HG02973 (cell line): Measurements from ENCODE around the gene DOC2B.

Experiments used
- ATAC-seq: cut with Tn5 transposase; IDR thresholded peaks from one replicate; pipeline ENCODE4 v1.9.1; 2021; ENCODE audit warnings: moderate library complexity; ENCODE audit not compliant: unreplicated experiment

The DOC2B gene

DNA sequence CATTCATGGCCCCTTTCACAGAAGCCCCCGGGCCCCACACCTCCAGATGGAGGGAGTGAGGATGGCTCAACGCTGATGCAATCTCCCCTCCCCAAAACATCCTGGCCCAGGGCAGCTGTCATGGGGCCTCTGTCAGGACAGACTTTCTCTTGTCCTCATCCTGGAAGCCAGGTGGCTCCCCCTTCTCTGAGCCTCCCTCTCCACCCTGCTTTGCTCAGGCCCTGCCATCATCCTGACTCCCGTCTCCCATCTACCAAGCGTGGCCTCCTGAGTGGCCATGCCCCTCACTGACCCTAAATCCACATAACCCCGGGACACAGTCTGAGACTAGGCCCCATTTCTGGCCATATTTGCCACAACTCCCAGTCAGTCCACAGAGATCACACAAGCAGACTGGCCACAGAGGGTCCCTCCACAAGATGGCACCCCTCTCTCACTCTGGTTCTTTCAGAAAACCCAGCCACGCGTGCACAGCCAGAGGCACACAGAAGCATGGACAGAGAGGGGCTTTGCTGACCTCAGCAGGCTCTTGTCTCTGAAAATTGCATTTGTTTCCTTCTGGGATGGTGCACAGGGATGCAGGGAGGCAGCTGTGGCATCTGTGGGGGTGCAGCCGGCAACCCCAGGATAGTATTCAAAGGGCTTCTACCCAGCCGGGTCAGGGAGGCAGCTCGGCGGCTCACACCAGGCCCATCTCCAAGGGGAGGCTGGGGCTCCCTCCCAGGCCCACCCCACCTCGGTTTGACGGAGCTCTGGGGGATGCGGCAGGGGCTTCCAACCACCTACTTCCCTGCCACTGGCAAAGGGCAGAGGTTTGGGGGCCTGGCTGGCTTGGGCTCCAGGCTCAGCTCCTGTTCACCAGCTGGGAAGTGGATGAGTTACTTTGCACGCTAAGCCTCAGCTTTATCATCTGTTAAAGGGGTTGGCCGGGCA is 16.9 kb downstream of the DOC2B start:
- no peak for ATAC-seq

DNA sequence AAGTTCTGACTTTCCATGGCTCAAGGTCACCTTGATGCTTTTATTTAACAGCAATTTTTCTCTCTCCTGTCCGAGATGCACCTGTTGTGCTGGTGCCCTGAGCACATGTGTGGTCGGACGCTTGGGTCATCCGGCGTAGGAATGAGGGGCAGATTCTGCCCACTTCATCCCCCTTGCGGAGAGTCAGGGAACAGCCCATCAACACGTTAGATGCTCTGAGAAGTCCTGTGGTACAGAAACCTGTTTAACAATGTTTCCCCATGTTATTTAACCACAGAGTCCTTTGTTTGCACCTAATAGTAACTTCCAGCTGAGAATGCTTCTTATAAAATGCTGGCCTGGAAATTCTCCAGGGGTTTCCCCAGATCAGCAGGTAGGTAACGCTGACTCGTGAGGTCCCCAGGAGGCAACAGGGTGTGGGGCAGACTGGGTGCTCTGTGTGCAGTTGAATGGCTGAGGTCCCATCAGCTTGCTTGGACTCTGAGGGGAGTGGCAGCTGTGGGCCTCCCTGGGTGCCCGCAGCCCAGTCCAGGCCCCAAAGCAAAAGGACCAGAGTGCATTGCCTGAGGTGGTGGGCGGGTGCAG is 17.8 kb downstream of the DOC2B start:
- no peak for ATAC-seq

DNA sequence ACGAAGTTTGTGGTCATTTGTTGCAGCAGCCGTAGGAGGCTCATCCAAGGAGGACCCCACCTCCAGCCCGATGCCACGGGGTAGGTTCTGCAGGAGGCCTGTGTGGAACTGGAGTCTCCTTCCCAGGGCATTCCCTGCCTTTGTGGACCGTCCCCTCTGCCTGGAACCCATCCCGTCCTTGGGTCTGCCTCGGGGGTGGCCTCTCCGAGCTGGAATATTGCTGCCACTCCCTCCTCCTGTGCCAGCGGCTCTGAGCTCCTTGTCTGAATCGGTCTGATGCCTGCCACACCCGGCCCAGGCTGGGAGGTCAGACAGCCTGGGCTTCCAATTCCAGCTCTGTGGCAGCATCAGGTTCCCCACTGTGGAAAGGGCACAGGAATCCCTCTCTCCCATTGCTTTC is 18.8 kb downstream of the DOC2B start:
- no peak for ATAC-seq

DNA sequence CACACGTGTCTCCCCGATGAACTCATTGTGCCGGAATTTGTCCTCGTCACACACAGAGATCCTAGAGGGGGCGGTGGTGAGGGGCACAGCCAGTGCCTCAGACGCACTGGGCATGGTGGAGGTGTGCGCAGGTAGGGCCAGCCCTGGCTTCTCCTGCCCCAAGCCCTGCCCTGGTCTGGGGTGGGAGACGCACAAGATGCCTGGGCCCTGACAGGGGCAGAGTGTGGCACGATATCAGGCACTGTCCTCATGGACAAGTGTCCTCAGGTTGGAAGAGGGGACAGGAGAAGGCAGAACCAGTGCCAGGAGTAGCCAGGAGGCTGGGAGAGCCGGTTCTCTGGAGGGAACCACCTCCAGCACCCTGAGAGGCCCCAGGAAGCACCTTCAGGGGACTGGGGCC is 20.0 kb downstream of the DOC2B start:
- ATAC-seq: no peak

DNA sequence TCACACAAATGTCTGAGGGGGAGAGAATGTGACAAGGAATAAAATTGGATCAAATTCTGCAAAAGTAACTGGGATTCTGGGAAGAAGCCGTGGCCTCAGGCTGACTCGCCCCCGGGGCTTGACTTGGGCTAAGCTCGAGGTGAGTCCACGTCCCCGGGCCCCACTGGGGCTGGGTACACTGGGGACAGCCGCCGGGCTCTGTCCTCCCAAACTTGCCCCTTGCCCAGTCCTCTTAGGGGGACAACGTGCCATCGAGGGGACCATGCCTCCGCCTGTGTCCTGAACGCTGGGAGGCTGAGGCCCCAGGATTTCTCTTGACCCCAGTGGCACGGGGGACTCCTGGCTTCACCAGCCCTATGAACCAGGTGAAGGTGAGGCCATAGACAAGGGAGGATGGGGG is 21.1 kb downstream of the DOC2B start:
- ATAC-seq: no peak

DNA sequence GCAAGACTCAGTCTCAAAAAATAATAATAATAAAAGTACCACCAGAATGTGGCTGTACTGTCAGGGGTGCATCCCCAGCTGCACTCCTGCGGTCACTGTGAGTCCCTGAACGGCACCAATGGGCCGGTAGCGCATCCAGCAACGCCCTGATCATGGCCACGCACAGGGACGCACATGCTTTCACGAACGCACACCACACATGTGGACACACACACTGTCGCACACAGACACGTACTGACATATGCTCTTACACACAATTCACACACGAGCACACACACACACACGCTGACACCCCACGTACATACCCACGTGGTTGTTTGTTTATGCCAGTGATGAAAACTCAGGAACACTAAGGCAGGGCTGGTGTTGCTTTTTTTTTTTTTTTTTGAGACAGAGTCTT is 21.8 kb downstream of the DOC2B start:
- ATAC-seq: no peak

DNA sequence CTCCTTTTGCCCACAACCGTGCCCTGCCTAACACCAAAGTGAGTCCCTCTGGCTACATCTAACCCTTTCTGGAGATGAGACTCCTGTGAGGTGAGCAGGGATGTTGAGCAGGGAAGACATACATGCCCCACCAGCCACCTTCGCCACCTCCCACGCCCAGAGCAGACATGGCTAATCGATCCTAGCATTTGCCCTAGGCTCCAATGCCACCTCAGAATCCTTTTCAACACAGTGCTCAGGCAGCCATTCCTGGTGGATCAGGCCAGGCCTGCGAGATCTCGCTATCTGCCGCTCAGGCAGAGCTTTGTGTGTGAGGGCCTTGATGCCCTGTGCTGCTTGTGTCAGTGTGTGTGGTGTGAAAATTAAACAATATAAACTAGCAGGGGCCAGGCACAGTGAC is 23.1 kb downstream of the DOC2B start:
- no peak for ATAC-seq

DNA sequence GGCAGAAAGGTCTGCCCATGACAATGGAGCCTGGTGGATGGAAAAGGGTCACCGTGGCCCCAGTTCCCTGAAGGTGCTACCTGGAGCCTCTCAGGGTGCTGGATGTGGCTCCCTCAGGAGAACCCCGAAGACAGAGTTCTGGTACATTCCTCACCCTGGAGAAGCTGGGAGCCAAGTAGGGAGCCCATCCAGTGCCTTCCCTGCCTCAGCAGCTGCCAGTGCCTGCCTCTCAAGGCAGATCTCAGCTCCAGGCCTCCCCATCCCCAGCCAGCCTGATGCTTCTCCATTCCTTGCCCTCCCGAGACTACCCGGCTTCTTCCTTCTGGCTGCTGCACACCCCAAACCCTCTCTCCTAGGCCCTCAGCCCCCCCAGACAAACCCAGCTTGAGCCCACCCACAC is 23.5 kb downstream of the DOC2B start:
- ATAC-seq: no peak

DNA sequence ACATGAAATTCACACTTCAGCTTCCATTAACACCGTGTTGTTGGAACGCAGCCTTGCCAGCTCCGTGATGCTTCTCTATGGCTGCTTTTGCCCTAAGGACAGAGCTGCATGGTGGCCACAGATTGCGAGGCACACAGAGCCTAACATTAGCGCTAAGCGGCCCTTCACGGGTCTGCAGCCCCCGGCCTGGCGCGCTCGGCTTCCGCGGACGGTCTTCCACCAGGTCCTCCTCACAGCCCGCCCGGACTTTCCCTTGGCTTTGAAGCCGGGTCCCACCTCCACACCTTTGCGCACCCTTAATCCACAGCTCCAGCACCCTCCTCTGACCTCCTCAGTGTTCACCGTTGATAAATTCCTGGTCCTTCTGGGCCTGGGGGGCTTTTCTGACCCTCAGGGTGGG is 24.5 kb downstream of the DOC2B start:
- no peak for ATAC-seq

DNA sequence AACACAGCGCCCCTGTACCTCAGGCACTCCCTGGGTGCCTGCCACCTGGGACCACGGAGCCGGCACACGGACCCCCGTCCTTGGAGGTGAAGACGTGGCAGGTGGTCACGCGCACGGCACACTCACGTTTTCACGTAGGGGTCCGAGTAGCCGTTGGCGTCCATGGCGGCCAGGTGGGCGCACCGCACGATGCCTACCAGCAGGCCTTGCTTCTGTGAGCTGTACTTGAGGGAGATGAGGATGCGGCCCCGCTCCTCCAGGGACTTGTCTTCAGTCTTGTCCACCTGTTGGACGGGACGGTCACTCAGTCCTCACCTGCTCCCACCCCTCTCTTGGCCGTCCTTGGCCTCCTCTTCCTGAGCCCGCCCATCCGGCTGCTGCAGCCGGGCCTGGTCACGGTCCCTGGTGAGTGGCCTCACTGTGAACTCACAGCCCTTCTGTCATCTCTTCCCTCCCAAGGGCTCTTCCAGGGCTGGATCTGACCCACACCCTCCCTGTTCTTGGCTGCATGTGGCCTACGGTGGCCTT is 25.3 kb downstream of the DOC2B start:
- no peak for ATAC-seq

DNA sequence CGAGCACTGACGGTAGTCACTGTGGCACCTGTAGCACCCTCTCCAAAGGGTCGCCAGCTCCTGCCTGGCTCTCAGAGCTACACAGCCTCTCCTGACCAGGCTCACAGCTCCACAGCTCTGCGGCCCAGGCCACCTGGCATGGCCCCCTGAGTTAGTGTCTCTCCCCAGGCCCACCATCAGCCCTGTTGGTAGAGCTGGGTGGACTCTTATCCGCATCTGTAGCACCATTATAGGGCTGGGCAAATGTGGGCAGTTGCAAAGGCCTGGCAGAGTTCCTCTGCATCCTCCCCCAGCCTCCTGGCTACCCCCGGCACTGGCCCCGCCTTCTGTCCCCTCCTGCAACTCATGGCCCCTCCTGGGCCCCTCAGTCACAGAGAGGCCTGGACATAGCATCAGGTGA is 25.9 kb downstream of the DOC2B start:
- no peak for ATAC-seq

DNA sequence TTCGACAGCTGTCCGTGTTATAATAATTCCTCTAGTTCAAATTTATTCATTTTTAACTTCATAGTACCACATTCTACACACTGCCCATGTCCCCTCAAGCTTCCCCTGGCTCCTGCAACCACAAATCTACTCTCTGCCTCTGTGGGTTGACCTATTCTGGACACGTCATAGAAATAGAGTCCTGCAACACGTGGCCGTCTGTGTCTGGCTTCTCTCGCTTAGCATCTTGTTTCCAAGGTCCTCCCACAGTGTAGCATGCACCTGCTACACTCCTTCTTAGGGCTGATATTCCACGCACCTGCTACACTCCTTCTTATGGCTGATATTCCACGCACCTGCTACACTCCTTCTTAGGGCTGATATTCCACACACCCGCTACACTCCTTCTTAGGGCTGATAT is 27.6 kb downstream of the DOC2B start:
- ATAC-seq: no peak

DNA sequence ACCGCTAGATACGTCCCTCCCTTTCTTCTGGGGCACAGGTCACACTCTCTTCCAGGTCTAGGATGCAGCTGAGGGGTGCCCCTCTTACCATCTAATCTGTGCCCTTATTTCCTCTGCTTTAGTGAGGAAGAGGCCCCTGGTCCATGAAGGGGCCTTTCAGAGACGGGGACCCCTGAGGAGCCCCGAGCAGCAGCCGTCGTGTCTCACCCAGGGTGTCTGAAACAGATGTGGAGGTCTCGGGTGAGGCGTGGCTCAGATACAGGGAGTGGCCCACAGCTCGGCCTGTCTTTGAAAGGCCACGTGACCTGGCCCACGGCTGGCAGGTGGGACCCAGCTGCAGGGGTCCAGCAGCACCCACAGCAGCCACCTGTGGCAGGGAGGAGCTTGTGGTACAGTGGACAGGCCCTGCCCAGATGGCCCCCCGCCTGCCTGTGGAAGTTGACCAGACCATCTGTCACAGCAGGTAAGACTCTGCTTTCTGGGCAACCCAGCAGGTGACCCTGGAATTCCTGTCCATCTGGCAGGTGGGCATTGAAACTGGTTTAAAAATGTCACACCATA is 28.5 kb downstream of the DOC2B start:
- ATAC-seq: no peak

DNA sequence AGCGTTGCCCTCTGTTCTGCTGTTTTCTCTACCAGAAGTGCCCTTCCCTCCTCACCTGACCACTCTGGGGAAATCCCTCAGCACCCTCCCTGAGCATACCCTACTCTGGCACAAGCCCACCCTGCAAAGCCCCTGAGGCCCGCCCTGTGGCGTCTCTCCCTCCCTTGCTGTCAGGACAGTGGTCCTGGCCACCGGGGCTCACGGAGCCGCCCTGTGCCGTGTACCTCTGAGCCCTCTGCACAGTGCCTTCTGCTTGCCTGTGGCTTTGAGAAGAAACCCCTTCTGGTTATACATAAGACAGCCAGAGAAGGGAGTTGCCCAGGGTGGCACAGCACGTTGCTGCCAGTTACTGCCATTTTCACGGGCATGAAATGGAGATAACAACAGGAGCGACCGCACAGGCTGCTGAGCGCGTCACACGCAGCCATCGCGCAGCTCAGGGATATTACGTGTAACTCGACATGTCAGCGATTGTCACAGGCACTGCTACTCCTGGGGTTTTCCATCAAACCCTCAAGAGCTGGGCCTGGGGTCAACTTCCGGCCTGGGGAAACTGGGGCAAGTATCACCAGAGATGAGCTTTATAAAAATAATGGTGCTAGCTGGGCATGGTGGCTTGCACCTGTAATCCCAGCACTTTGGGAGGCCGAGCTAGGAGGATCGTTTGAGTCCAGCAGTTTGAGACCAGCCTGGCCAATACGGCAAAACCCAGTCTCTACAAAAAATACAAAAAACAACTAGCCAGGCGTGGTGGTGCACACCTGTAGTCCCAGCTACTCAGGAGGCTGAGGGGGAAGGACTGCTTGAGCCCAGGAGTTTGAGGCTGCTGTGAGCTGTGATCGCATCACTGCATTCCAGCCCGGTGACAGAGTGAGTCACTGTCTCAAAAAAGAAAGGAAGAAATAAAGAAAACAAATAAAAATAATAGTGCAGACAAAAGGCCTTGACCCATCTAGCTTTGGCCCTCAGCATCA is 29.3 kb downstream of the DOC2B start:
- no peak for ATAC-seq

DNA sequence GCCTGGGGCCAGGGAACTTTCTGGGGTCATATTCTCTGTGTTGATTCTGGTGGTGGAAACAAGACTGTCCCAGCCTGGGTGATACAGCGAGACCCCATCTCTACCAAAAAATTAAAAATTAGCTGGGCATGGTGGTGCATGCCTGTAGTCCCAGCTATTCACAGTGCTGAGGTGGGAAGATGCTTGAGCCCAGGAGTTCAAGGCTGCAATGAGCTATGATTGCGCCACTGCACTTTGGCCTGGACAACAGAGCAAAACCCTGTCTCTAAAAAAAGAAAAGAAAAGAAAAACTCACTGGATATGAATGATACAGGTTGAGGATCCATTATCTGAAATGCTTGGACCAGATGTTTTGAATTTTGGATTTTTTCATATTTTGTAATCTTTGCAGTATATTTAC is 30.4 kb downstream of the DOC2B start:
- no peak for ATAC-seq

DNA sequence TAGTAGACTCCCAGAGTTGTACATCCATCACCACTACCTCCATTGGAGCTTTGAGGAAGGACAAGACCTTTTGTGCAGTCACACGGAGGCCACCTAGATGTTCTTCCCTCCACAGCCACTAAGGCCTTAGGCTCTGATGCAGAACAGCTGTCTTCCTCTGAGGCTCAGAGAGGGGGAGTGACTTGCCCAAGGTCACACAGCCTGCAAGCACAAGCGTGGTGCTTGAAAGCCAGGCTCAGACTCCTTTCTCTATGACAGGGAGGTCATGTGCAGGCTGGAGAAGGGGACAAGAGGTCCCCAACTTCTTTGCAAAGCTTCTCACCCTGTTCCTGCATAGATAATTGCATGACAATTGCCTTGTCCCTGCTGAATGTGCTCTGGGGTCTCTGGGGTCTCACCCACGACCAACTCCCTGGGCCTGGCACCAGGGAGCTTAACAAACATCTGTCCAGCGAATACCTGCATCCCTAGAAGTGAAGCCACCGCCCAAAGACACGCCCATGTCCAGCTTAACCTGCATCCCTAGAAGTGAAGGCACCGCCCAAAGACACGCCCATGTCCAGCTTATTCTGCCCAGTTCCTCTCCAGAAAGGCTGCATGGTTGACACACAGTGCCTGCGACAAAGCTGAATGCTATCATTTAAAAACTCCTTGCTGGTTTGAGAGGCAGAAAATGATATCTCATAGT is 31.4 kb downstream of the DOC2B start:
- no peak for ATAC-seq

DNA sequence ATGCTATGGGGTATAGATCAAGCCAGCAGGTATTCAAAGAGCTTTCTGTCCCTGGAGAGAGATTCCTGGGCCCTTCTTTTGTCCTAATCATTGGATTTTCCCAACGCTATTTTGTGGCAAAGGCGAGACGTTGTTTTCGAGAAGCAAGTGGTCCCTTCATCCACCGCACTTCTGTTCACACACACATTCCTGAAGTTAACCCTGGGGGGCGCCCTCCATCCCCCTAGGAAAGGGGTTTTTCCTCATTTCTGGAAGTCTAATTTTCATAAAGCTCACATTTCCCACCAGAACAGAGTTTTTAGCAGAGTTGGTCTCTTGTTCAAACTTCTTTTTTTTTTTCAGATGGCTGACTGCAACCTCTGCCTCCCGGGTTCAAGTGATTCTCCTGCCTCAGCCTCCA is 32.2 kb downstream of the DOC2B start:
- ATAC-seq: no peak

DNA sequence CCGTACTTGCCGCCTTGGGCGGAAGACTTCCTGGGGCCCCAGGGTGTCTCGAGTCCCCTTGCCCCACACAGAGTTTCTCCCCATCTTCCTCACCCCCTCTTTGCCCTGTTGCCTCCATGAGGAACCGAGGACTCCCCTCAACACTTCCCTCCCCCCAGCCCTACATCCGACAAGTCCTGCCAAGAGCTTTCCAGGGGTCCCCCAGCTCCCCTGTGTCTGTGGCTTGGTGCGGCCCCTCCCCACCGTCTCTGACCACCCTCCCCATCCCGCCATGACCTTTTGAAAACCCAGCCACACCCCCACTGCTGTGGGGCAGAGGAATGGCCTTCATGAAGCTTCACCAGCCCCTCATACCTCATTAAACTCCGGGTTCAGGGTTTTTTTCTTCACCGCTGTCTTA is 32.7 kb downstream of the DOC2B start:
- ATAC-seq: no peak

DNA sequence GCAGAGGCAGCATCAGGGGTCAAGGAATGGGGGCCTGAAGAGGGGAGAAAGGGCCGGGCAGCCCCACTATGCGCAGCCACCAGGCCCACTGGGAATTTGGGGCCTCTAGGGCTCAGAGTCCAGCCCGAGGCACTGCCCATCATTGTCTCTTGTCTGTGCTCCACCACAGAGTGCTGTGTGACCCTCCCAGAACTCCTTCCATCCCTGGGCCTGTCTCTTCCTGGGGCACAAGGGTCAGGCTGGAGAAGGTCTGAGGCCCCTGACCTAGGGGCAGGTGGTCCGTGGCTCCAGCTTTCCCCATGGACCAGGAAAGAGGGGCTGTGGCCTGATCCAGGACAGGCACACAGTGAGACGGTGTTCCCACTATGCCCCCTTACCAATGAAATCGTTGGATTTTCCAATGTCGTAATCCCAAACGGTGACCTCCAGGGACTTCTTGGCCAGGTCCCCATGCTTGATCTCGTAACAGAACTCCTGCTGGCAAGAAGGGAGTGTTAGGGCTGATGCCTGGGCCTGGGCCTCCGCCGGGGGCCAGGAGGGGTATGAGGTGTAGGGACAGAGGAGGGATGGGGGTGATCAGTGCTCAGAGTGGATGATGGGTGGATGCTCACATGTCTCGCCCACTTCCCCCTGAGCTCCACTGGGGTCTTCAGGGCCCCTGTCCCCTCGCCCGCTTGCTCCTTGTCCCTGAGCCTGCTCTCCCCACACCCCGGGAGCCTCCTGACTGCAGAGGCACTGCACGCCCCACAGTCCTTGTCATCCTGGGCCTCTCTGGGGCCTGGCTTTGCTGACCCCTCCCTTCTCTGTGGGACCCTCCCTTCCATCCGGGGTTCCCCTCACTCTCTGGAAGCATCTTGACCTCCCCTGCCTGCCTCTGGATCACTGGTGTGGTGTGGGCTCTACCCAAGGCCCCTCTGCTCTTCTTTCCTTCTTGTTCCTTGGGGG is 33.4 kb downstream of the DOC2B start:
- ATAC-seq: no peak
